PFSK-1 (cell line): ENCODE results near the gene USP36.

Source experiments
- FOXP2 ChIP-seq: optimal IDR thresholded peaks from 2 replicates; pipeline ENCODE3; 2011; ENCODE audit warnings: borderline replicate concordance, control low read depth, inconsistent platforms; ENCODE audit not compliant: insufficient read depth; ENCODE audit errors: extremely low read length, extremely low read depth
- POLR2AphosphoS5 ChIP-seq: IDR thresholded peaks from 2 replicates; pipeline ENCODE4 v1.6.1; 2012; ENCODE audit warnings: low read depth, mild to moderate bottlenecking, control low read depth, low read length, moderate library complexity
- SIN3A ChIP-seq: IDR thresholded peaks from 2 replicates; pipeline ENCODE4 v1.6.1; 2012; ENCODE audit warnings: mild to moderate bottlenecking, low read length, moderate library complexity, borderline replicate concordance; ENCODE audit not compliant: insufficient read depth
- TAF1 ChIP-seq: IDR thresholded peaks from 2 replicates; pipeline ENCODE4 v1.6.1; 2012; ENCODE audit warnings: low read length, control low read depth, borderline replicate concordance; ENCODE audit not compliant: insufficient read depth
- TF ChIP-seq, protein P1 (sequence below), 2 experiments: IDR thresholded peaks; 2 replicates each; pipeline versions ENCODE4 v1.6.1 to v1.8.0; 2011 to 2012; ENCODE audit warnings: low read depth in 2 of 2, low read length in 2 of 2, control low read depth in 1 of 2, inconsistent platforms in 1 of 2, mild to moderate bottlenecking in 1 of 2, moderate library complexity in 1 of 2; ENCODE audit not compliant: insufficient read depth in 1 of 2

DNA sequence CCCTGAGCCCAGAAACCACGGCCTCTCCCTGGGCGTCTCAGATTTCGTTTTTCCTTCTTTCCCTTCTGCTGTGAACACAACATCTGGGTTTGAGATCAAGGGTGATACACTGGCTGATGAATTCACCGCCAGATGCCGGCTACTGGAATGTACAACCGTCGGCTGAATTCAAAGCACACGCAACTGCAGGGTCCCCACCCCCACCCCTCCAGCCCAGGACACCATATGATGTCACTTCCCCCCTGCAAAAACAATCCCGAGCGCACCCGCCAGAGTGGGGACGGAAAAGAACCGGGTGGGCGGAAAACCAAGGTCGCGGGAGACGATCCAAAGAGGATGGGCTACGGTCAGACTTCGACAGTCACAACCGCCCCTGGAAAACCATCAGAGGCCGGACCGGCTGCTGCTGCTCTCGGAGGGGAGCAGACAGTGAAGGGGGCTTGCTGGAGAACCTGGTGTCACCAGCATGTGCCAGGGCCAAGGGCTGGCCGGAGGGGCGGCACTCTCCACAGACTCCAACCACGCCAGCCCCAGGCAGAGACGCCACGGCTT is 39.1 kb upstream of the USP36 start:
- TF ChIP-seq, protein P1, sequence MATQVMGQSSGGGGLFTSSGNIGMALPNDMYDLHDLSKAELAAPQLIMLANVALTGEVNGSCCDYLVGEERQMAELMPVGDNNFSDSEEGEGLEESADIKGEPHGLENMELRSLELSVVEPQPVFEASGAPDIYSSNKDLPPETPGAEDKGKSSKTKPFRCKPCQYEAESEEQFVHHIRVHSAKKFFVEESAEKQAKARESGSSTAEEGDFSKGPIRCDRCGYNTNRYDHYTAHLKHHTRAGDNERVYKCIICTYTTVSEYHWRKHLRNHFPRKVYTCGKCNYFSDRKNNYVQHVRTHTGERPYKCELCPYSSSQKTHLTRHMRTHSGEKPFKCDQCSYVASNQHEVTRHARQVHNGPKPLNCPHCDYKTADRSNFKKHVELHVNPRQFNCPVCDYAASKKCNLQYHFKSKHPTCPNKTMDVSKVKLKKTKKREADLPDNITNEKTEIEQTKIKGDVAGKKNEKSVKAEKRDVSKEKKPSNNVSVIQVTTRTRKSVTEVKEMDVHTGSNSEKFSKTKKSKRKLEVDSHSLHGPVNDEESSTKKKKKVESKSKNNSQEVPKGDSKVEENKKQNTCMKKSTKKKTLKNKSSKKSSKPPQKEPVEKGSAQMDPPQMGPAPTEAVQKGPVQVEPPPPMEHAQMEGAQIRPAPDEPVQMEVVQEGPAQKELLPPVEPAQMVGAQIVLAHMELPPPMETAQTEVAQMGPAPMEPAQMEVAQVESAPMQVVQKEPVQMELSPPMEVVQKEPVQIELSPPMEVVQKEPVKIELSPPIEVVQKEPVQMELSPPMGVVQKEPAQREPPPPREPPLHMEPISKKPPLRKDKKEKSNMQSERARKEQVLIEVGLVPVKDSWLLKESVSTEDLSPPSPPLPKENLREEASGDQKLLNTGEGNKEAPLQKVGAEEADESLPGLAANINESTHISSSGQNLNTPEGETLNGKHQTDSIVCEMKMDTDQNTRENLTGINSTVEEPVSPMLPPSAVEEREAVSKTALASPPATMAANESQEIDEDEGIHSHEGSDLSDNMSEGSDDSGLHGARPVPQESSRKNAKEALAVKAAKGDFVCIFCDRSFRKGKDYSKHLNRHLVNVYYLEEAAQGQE (IDR thresholded peaks at IDR 0.05; ENCODE audit: insufficient read depth in 1 of 2, low read depth in 2 of 2, low read length in 2 of 2), result 0 out of 4 replicates have a peak, but pooled peaks of 1 of the 2 experiments have one; percentile 9
- TF ChIP-seq POLR2AphosphoS5 (no peak), TAF1 (no peak), FOXP2 (peak; percentile 68), SIN3A (no peak)
